ENCODE data around the gene GFAP.
"Not testable (repeated sequence)": the region's sequence is repeated elsewhere in the genome, so short reads cannot be mapped to it uniquely, and the experiment has no call there.

GFAP gene

DNA sequence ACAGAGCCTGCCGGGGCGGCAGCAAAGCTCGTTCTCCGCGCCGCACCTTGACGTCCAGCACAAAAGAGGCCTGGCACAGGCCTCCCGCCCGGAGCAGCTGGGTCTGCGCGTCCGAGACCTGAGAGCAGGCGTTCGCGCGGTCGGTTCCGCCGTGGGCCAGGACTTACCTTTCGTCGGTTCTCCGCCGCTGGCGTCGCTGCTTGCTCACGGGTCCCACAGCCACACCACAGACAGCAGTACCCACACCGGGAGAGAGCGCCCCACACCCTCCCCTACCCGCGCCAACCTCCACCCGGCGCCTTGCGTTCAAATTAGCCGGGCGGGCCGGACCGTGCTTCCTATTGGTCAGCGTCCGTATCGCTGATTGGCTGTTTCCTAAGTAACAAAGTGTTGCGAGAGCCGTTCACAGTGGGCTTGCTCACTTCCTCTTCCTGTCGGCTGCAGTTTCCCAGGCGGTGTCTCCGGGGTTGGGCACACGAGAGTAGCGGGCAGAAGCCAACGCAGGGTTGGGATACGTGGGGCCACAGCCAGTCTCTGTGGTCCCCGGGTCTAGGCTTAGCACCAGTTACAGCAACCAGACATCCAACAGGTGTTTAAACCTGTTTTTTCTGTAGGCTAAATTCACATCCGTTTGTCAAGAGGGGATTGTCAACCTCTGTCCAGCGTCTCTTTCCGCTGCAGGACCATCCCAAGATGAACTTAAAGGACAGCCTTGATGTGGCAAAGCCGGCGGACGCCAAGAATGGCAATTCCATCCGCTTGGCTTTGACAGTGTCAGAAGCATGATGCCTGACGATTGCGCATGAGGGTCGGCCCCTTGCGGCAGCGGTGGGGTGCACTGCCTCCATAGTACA, 32.4 kb upstream of the GFAP start, which contains the start of gene KIF18B:
KIF18B (minus strand) TSS at position 313 of the 854 bp plus-strand sequence. CDS start 11,429 bp downstream, outside the sequence.
- TF ChIP-seq L3MBTL2 (conservative IDR thresholded peaks at IDR 0.05) (peak; percentile 77), LEF1 (IDR thresholded peaks at IDR 0.05; ENCODE audit: borderline replicate concordance) (no peak), SUZ12 (IDR thresholded peaks at IDR 0.05) (no peak), FOXA1 (IDR thresholded peaks at IDR 0.05) (no peak), CTBP1 (IDR thresholded peaks at IDR 0.05; ENCODE audit: borderline replicate concordance) (no peak), TARDBP (IDR thresholded peaks at IDR 0.05) (no peak), BHLHE40 (IDR thresholded peaks at IDR 0.05; ENCODE audit: borderline replicate concordance) (no peak), FOXM1 (IDR thresholded peaks at IDR 0.05; ENCODE audit: borderline replicate concordance) (peak; percentile 99), HDGF (IDR thresholded peaks at IDR 0.05; ENCODE audit: borderline replicate concordance) (no peak), ARNT (IDR thresholded peaks at IDR 0.05) (no peak), NFRKB (IDR thresholded peaks at IDR 0.05) (no peak), SP1 (IDR thresholded peaks at IDR 0.05) (no peak), FOXK2 (IDR thresholded peaks at IDR 0.05) (no peak), ELF4 (IDR thresholded peaks at IDR 0.05) (peak; percentile 64), ZNF384 (IDR thresholded peaks at IDR 0.05) (no peak)
- TF ChIP-seq, protein P1, sequence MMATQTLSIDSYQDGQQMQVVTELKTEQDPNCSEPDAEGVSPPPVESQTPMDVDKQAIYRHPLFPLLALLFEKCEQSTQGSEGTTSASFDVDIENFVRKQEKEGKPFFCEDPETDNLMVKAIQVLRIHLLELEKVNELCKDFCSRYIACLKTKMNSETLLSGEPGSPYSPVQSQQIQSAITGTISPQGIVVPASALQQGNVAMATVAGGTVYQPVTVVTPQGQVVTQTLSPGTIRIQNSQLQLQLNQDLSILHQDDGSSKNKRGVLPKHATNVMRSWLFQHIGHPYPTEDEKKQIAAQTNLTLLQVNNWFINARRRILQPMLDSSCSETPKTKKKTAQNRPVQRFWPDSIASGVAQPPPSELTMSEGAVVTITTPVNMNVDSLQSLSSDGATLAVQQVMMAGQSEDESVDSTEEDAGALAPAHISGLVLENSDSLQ (IDR thresholded peaks at IDR 0.05): 0 out of 2 replicates have a peak, but pooled peaks have one; percentile 24
- ChIA-PET CTCF (no interaction called here), POLR2A (interaction anchor here (0.6 to 2.3 kb wide), 12 partner anchors 8 to 255 kb away, joined by 3 to 9 read pairs (median 4); partner anchors contain the start of gene C1QL1)
- DNase-seq (ENCODE audit: extremely low spot score): peak; percentile 94

DNA sequence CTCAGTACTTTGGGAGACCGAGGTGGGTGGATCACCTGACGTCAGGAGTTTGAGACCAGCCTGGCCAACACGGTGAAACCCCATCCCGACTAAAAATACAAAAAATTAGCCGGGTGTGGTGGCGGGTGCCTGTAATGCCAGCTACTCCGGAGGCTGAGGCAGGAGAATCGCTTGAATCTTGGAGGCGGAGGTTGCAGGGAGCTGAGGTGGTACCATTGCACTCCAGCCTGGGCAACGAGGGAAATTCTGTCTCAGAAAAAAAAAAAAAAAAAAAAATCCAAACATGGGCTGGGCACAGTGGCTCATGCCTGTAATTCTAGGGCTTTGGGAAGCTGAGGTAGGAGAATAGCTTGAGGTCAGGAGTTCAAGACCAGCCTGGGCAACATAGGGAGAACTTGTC, 30.4 kb upstream of the GFAP start:
- CTCF ChIA-PET: interaction anchor here (0.9 kb wide), 1 partner anchor 77 kb away, joined by 4 read pairs; no protein-coding TSS in a partner anchor
- not testable (repeated sequence) for DNase-seq (ENCODE audit: extremely low spot score)
- POLR2A ChIA-PET: interaction anchor here (2.3 kb wide), 1 partner anchor 35 kb away, joined by 9 read pairs; no protein-coding TSS in a partner anchor
- TF ChIP-seq ZNF384 (IDR thresholded peaks at IDR 0.05): peak; percentile 76

DNA sequence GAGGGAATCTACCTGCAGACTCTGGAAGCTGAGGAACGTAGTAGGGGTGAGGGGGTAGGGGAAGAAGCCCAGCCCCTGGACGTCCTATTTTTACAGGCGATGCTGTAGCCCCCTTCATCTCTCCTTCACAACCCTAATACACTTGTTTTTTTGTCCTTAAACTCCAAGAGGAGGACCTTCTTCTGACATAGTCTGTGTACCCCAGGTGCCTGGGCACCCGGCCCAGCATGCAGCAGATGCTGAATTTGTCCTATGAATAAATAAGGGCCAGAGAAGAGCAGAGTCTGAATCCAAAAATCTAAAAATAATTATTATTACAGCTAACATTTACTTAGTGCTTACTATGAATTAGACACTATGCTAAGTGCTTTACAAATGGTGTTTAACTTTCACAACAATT, 27.2 kb upstream of the GFAP start:
- CTCF ChIA-PET: interaction anchor here (0.7 kb wide), 1 partner anchor 77 kb away, joined by 3 read pairs; no protein-coding TSS in a partner anchor
- TF ChIP-seq HDGF (IDR thresholded peaks at IDR 0.05; ENCODE audit: borderline replicate concordance) (no peak), SP1 (IDR thresholded peaks at IDR 0.05) (no peak)
- POLR2A ChIA-PET: interaction anchor here (1.9 kb wide), 1 partner anchor 77 kb away, joined by 4 read pairs; no protein-coding TSS in a partner anchor

DNA sequence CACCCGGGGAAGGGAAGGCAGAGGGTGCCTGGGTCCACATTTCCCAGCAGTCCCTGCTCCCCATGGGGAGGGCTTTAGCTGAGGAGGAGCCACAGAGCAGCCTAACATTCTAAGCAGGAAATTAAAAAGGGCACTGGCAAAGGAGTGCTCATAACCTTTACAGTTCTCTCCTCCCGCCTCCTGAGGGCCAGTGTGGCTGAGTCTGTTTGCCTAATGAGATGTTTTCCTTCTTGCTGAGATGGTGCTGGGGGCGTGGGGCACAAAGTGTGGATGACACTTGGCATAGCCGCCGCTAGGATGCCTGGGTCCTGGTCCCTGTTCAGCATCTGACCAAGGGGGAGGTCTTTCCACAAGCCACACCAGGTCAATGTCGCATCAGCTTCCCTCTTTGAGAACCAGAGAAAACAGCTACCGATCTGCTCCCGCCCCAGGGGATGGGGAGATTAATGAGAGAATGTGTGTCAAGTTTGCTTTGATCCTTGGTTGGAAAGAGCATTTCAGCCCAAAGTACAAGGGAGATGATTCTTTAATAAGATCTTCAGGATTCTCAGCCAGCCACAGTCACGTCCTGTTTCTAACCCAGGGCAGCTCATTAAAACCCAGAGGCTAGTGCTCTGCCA, 26.5 kb upstream of the GFAP start:
- ChIA-PET CTCF (interaction anchor here (0.7 kb wide), 1 partner anchor 78 kb away, joined by 3 read pairs; no protein-coding TSS in a partner anchor), POLR2A (interaction anchor here (1.9 kb wide), 1 partner anchor 78 kb away, joined by 4 read pairs; no protein-coding TSS in a partner anchor)

More for the DNA sequence above, 27.2 kb upstream of the GFAP start:
- DNase-seq (ENCODE audit: extremely low spot score): no peak

DNA sequence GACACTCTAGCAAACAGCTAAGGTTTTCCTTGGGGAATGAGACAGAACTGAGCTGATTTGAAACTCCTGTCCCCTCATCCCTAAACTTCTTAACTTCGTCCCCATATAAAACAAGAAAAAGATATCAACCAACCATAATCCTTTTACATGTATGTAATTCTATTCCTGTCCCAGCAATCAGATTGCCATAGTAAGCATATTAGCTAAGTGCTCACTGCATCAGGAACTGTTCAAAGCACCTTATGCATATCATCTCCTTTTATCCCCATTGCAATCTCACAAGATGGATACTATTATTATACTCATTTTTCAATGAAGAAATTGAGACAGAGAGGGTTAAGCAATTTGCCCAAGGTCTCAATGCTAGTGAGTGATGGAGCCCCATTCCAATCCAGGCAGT, 25.5 kb upstream of the GFAP start:
- no peak for DNase-seq (ENCODE audit: extremely low spot score)
- no peak for TF ChIP-seq SUZ12 (IDR thresholded peaks at IDR 0.05)
- no peak for TF ChIP-seq NFRKB (IDR thresholded peaks at IDR 0.05)
- TF ChIP-seq ZNF384 (IDR thresholded peaks at IDR 0.05): no peak
- no peak for TF ChIP-seq LEF1 (IDR thresholded peaks at IDR 0.05; ENCODE audit: borderline replicate concordance)
- no peak for TF ChIP-seq L3MBTL2 (conservative IDR thresholded peaks at IDR 0.05)
- no peak for TF ChIP-seq FOXM1 (IDR thresholded peaks at IDR 0.05; ENCODE audit: borderline replicate concordance)
- TF ChIP-seq FOXA1 (IDR thresholded peaks at IDR 0.05): no peak
- TF ChIP-seq SP1 (IDR thresholded peaks at IDR 0.05): no peak
- no peak for TF ChIP-seq CTBP1 (IDR thresholded peaks at IDR 0.05; ENCODE audit: borderline replicate concordance)
- ChIA-PET CTCF (interaction anchor here (0.8 kb wide), 1 partner anchor 195 kb away, joined by 3 read pairs; the partner anchor contains the start of gene ACBD4), POLR2A (interaction anchor here (1.0 to 2.1 kb wide), 3 partner anchors 13 to 221 kb away, joined by 3 to 7 read pairs (median 3); partner anchors contain the start of gene HEXIM2)

More for the DNA sequence above, 26.5 kb upstream of the GFAP start:
- no peak for DNase-seq (ENCODE audit: extremely low spot score)
- TF ChIP-seq BHLHE40 (IDR thresholded peaks at IDR 0.05; ENCODE audit: borderline replicate concordance) (no peak), CTBP1 (IDR thresholded peaks at IDR 0.05; ENCODE audit: borderline replicate concordance) (no peak), HDGF (IDR thresholded peaks at IDR 0.05; ENCODE audit: borderline replicate concordance) (no peak), SUZ12 (IDR thresholded peaks at IDR 0.05) (no peak), FOXA1 (IDR thresholded peaks at IDR 0.05) (no peak), L3MBTL2 (conservative IDR thresholded peaks at IDR 0.05) (no peak), ZNF384 (IDR thresholded peaks at IDR 0.05) (no peak), FOXM1 (IDR thresholded peaks at IDR 0.05; ENCODE audit: borderline replicate concordance) (no peak), FOXK2 (IDR thresholded peaks at IDR 0.05) (no peak), LEF1 (IDR thresholded peaks at IDR 0.05; ENCODE audit: borderline replicate concordance) (no peak)
- TF ChIP-seq, protein P1 (IDR thresholded peaks at IDR 0.05): no peak

DNA sequence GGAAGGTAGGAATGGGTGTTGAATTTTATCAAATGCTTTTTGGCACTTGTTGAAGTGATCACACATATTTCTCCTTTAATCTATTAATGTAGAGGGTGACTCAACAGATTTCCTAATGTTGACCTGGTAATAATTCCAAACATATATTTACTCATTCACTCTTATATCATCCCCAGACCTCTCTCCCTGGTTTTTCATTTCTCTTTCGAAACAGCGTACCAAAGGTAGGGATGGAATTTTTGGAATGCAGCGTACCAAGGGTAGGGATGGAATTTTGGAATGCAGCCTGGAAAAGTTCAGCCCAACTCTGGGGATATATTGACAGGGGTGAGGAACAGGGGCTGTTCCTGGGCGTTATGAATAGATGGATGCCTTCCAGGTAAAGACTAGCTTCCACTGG, 25.0 kb upstream of the GFAP start:
- CTCF ChIA-PET: interaction anchor here (0.6 to 1.2 kb wide), 3 partner anchors 30 to 195 kb away, joined by 3 to 4 read pairs (median 3); partner anchors contain the start of gene ACBD4
- POLR2A ChIA-PET: interaction anchor here (1.0 to 2.1 kb wide), 3 partner anchors 13 to 221 kb away, joined by 3 to 7 read pairs (median 3); partner anchors contain the start of gene HEXIM2
- no peak for DNase-seq (ENCODE audit: extremely low spot score)
- TF ChIP-seq, protein P1 (IDR thresholded peaks at IDR 0.05): no peak
- TF ChIP-seq TARDBP (IDR thresholded peaks at IDR 0.05) (no peak), FOXM1 (IDR thresholded peaks at IDR 0.05; ENCODE audit: borderline replicate concordance) (no peak), CTBP1 (IDR thresholded peaks at IDR 0.05; ENCODE audit: borderline replicate concordance) (no peak), FOXK2 (IDR thresholded peaks at IDR 0.05) (no peak), L3MBTL2 (conservative IDR thresholded peaks at IDR 0.05) (no peak)
